AG09319 (cell line): ENCODE measurements around the gene GNAT2.

Experiments used
- DNase-seq: peaks from one replicate; pipeline ENCODE4 v3.0.0-alpha.2; 2010; ENCODE audit warnings: low read depth; ENCODE audit errors: extremely low read depth
- TF ChIP-seq, protein P1 (sequence below): IDR thresholded peaks from 2 replicates; pipeline ENCODE4 v1.5.1; 2011; ENCODE audit warnings: low read depth, mild to moderate bottlenecking, inconsistent platforms, low read length, moderate library complexity

GNAT2 gene

DNA sequence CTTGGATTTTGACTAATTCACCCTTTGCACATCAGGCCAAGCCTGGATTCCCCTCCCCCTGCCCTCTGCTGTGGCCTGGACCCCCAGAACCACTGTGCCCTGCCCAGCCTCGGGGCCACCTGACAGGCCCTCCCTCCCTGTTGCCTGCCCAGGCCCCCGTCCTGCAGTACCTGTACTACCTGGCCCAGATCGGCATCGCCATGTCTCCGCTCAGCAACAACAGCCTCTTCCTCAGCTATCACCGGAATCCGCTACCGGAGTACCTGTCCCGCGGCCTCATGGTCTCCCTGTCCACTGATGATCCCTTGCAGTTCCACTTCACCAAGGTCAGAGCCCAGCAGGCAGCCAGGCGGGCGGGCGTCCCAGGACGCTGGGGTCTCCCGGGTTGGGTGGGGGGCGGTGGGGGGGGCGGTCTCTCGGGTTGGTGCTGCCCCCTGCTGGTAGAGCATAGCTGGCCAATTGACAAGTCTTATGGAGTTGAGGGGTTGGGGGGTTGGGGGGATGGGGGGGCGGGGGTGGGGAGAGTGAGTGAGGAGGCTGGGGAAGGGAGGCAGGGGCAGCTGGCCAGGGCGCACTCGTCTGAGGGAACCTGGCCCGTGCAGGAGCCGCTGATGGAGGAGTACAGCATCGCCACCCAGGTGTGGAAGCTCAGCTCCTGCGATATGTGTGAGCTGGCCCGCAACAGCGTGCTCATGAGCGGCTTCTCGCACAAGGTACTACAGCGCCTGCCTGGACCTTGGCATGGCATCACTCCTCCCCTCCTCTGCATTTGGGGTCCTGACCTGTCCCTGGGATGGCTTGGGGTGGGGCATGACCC lies 10.9 kb upstream of the GNAT2 start:
- DNase-seq, result no peak
- TF ChIP-seq, protein P1, sequence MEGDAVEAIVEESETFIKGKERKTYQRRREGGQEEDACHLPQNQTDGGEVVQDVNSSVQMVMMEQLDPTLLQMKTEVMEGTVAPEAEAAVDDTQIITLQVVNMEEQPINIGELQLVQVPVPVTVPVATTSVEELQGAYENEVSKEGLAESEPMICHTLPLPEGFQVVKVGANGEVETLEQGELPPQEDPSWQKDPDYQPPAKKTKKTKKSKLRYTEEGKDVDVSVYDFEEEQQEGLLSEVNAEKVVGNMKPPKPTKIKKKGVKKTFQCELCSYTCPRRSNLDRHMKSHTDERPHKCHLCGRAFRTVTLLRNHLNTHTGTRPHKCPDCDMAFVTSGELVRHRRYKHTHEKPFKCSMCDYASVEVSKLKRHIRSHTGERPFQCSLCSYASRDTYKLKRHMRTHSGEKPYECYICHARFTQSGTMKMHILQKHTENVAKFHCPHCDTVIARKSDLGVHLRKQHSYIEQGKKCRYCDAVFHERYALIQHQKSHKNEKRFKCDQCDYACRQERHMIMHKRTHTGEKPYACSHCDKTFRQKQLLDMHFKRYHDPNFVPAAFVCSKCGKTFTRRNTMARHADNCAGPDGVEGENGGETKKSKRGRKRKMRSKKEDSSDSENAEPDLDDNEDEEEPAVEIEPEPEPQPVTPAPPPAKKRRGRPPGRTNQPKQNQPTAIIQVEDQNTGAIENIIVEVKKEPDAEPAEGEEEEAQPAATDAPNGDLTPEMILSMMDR, result peak; percentile 2

DNA sequence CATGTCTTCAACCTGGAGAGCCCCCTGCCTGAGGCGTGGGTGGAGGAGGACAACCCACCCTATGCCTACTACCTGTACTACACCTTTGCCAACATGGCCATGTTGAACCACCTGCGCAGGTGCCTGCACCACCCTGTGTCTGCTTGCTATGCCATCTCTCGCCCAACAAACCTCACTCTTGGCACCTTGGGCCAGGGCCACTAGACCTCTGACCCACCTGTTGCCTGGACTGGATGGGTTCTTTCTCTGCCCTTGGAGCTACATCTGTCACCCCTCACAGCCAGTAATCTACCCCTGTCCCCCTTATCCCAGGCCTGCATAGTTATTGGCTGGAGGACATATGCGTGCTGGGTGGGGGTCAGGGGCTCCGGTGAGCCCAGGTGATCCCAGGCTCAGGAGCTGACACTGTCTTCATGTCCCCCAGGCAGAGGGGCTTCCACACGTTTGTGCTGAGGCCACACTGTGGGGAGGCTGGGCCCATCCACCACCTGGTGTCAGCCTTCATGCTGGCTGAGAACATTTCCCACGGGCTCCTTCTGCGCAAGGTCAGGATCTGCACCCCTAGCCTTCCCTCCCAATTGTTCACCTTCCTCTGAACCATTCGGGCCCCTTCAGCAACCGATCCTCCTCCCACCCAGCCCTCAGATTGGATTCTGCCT lies 10.1 kb upstream of the GNAT2 start:
- TF ChIP-seq, protein P1, result no peak

DNA sequence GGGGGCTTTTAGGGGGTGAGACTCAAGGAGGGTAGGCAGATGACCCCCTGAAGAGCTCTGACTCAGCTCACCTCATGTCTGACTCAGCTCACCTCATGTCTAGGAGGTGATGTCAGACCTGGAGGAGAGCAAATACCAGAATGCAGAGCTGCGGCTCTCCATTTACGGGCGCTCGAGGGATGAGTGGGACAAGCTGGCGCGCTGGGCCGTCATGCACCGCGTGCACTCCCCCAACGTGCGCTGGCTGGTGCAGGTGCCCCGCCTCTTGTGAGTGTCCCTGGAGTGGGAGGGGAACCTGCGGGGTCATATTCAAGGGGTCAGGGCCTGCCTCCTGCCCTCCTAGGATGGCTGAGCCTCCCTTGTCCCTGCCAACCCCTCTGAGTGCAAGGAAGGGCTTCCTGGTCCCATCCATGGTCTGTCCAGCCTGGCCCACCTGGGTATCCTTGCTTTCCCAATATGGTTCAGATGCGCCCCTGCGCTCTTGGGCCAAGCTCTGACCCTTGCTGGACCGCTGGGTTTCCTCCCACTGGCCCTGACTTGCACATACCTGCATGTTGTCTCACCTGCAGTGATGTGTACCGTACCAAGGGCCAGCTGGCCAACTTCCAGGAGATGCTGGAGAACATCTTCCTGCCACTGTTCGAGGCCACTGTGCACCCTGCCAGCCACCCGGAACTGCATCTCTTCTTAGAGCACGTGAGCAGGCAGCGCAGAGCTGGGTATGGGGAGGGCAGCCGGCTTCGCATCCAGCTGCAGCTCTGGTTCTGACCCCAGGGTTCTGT lies 9.3 kb upstream of the GNAT2 start:
- TF ChIP-seq, protein P1, result no peak
- DNase-seq, result no peak

More for the DNA sequence above, 10.1 kb upstream of the GNAT2 start:
- no peak for DNase-seq

DNA sequence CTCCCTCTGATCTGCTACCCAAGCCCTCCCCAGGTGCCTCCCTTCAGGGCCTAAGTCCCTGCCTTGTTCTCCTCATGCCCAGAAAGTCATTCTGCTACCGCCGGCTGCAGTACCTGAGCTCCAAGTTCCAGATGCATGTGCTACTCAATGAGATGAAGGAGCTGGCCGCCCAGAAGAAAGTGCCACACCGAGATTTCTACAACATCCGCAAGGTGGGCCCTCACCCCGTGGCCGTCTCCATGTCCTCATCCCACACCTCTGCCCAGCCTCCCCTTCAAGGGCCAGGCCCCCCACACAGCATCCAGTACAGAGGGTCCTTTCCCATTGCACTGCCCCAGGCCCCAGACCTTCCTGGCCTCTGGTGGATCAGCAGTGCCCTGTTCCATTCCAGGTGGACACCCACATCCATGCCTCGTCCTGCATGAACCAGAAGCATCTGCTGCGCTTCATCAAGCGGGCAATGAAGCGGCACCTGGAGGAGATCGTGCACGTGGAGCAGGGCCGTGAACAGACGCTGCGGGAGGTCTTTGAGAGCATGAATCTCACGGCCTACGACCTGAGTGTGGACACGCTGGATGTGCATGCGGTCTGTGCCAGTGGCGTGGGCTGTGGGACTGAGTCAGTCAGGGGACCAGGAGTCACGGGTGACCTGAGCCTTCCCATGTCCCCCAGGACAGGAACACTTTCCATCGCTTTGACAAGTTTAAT lies 8.4 kb upstream of the GNAT2 start:
- TF ChIP-seq, protein P1, result no peak
- DNase-seq, result no peak

DNA sequence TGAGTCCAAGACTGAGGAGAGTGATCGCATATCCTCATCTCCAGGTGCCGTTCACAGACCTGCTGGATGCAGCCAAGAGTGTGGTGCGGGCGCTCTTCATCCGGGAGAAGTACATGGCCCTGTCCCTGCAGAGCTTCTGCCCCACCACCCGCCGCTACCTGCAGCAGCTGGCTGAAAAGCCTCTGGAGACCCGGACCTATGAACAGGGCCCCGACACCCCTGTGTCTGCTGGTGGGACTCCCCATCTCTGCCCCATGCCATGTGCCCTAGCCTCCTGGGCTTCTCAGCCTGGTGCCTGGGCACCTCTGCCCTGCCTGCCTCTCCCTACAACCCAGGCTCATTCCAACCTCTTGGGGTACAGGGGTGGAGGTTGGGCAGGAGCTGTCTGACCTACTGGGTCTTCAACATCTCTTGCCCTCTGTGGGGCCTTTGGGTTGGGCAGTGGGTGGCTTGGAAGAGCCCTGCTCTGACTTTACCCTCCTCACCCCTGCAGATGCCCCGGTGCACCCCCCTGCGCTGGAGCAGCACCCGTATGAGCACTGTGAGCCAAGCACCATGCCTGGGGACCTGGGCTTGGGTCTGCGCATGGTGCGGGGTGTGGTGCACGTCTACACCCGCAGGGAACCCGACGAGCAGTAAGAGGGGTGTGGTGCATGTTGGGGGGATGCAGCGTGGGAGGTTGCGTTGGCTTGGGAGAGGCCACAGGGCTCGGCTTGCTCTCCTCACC lies 7.4 kb upstream of the GNAT2 start:
- TF ChIP-seq, protein P1, result no peak
- DNase-seq, result no peak

DNA sequence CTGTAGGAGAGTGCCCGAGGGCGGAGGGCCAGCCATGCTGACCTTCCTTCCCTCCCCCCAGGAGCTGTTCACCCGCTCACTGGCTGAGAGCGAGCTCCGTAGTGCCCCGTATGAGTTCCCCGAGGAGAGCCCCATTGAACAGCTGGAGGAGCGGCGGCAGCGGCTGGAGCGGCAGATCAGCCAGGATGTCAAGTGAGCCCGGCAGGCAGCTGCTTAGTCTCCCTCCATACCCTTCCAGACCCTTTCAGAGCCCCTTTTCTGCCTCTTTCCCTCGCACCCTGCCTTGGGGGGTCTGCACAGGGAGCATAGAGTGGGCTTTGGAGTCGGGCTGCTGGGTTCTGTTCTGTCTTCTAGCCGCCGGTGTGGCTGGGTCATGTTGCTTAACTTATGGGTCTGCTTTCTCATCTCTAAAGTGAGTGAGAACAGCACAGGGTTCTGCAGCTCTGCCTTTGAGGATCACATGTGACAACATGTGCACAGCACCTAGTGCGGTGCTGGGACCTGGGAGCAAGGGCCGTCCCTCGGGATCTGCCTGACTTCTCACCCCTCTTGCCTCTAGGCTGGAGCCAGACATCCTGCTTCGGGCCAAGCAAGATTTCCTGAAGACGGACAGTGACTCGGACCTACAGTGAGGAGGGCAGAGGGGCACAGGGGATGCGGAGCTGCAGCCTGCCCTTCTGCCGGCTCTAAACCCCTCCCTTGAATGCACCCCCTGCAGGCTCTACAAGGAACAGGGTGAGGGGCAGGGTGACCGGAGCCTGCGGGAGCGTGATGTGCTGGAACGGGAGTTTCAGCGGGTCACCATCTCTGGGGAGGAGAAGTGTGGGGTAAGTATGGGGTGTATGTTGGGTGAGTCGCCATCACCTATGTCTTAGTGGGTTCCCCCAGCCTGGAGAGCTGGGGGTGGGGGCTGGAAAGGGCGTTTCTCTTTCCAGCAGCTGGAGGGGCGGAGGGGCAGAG lies 6.5 kb upstream of the GNAT2 start:
- TF ChIP-seq, protein P1, result no peak
- no peak for DNase-seq
